HT-29 (cell line): Measurements from ENCODE around the gene CD79B. TPM values are rescaled to one million over a fixed set of nuclear protein-coding genes. Genes with fewer than 3 reads are reported as not detected.

Source experiments
- small RNA-seq: library from RNA; depleted of rRNA; stranded (forward); fragments of <200 nt; gene quantifications from one replicate; pipeline ENCODE3, GENCODE V24; 2014
- total RNA-seq: library from RNA; depleted of rRNA; stranded (reverse); fragments of >200 nt; shearing (Covaris generic); gene quantifications from 2 replicates; pipeline ENCODE4 v1.2.3, GENCODE V29; 2014; rRNA removed

The CD79B gene
- total RNA-seq, 1 experiment from 2014 or later, result not detected

Small RNAs within 50 kb of the gene (small RNA-seq; reads per million reads assigned to genes)
- gene AC040958.1, result not detected
- gene AC127029.1, result not detected
- gene GH1, result not detected

Other genes with a start within 250 kb of the CD79B start
- gene LIMD2, start 232.2 kb downstream of the CD79B start, total RNA-seq, result 2.2 and 2.8 TPM in 2 replicates
- 5.2 and 6.6 TPM in 2 replicates for gene STRADA, start 190.5 kb downstream of the CD79B start, total RNA-seq
- gene CCDC47, start 158.7 kb downstream of the CD79B start, total RNA-seq, result 54.3 and 56.8 TPM in 2 replicates
- 42.3 and 45.3 TPM in 2 replicates for gene DDX42, start 158.2 kb downstream of the CD79B start, total RNA-seq
- 56.3 and 65.3 TPM in 2 replicates for gene PSMC5, start 104.9 kb downstream of the CD79B start, total RNA-seq
- gene FTSJ3, start 104.7 kb downstream of the CD79B start, total RNA-seq, result 35.7 and 41.7 TPM in 2 replicates
- gene SMARCD2, start 89.6 kb downstream of the CD79B start, total RNA-seq, result 205 and 206 TPM in 2 replicates
- not detected in 2 replicates for gene CSH2, start 58.7 kb downstream of the CD79B start, total RNA-seq
- gene GH2, start 50.4 kb downstream of the CD79B start, total RNA-seq, result not detected in 2 replicates
- gene CSH1, start 35.8 kb downstream of the CD79B start, total RNA-seq, result not detected in 2 replicates
- gene CSHL1, start 21.1 kb downstream of the CD79B start, total RNA-seq, result not detected in 2 replicates
- not detected in 2 replicates for gene GH1, start 13.5 kb downstream of the CD79B start, total RNA-seq
- not detected in 2 replicates for gene SCN4A, start 40.6 kb upstream of the CD79B start, total RNA-seq
- 0.10 TPM in 1 of 2 replicates, not detected in the other for gene PRR29, start 66.0 kb upstream of the CD79B start, total RNA-seq
- gene ICAM2, start 88.3 kb upstream of the CD79B start, total RNA-seq, result 0.21 and 0.64 TPM in 2 replicates
- gene ERN1, start 197.8 kb upstream of the CD79B start, total RNA-seq, result 6.9 and 7.3 TPM in 2 replicates